Erythroblast (primary cell): ENCODE results near the gene FAR2.

Experiments
- GATA1 ChIP-seq: IDR thresholded peaks from 2 replicates; pipeline ENCODE4 v1.6.1; 2011; ENCODE audit warnings: low read depth, mild to moderate bottlenecking, control low read depth, low read length, moderate library complexity
- POLR2A ChIP-seq: IDR thresholded peaks from 2 replicates; pipeline ENCODE4 v1.6.1; 2011; ENCODE audit warnings: mild to moderate bottlenecking, low read length

DNA sequence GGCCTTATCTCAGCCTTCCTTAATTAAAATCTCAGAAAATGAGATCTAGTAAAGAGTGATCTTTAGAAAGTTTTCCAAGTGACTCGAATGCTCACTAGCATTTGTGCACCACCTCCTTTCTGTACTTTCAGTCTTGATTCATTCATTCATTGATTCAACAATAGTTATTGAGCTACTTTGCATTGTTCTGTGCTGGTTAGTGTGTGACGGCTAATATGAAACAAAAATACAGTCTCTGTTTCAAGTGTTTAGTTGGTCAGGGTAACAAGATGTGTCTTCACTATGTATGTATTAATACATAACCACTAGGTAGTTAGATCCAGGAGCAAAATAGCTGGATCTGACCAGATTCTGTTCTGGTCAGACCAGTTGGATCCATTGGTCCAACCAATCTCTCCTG is 100.9 kb downstream of the FAR2 start:
- TF ChIP-seq POLR2A (no peak), GATA1 (no peak)
